Adipocyte (in vitro differentiated cells): ENCODE measurements around the gene UBASH3A.

Source experiments
- DNase-seq: peaks from one replicate; pipeline ENCODE4 v3.0.0-alpha.2; 2015; ENCODE audit warnings: low read depth
- H3K27me3 ChIP-seq: replicated peaks from 2 replicates; pipeline ENCODE4 v1.7.0; 2013; ENCODE audit warnings: mild to moderate bottlenecking, low read length, moderate library complexity; ENCODE audit not compliant: control insufficient read depth, insufficient read depth
- H3K36me3 ChIP-seq: 2 replicates; pipeline ENCODE4 v1.7.0; 2013; ENCODE audit warnings: low read length, mild to moderate bottlenecking, moderate library complexity; ENCODE audit not compliant: control insufficient read depth, insufficient read depth, severe bottlenecking
- H3K4me1 ChIP-seq: 2 replicates; pipeline ENCODE4 v1.7.0; 2013; ENCODE audit warnings: mild to moderate bottlenecking, low read length, moderate library complexity; ENCODE audit not compliant: control insufficient read depth, insufficient read depth
- H3K4me3 ChIP-seq: 2 replicates; pipeline ENCODE4 v1.7.0; 2013; ENCODE audit warnings: mild to moderate bottlenecking, low read length, moderate library complexity
- H3K9ac ChIP-seq: 2 replicates; pipeline ENCODE4 v1.7.0; 2013; ENCODE audit warnings: mild to moderate bottlenecking, low read length, moderate library complexity
- H3K9me3 ChIP-seq: 2 replicates; pipeline ENCODE4 v1.7.0; 2013; ENCODE audit warnings: mild to moderate bottlenecking, low read length, moderate library complexity; ENCODE audit not compliant: control insufficient read depth

UBASH3A gene

GRCh38 chr21:42384989-42385388 lies 18.7 kb upstream of the UBASH3A start:
- no peaks in the 10 kb centered on the region for H3K9me3 ChIP-seq
- peaks cover 55% of the 10 kb centered on the region for H3K27me3 ChIP-seq
- H3K9ac ChIP-seq: no peak overlapping the region
- no peaks in the 10 kb centered on the region for H3K36me3 ChIP-seq
- H3K4me3 ChIP-seq: no peak overlapping the region
- DNase-seq: no peak
- H3K4me1 ChIP-seq: no peaks in the 10 kb centered on the region

DNA sequence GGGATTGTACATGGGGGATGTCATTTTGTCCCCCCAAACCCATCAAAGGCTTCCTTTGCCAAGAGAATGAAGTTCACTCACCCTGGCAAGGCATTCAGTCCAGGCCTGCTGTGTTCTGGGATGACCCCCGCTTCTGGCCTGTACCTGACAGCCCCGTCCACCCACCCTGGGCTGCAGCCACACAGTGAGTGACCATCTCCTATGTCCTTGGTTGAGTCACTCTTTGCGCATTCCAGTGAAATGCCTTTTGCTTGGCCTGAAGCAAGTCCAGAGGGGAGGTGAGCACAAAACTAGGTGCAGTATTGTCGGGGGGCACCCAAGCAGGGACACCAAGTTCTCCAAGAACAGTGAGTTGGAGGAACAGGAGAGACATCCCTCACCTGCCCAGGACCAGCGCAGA lies 18.1 kb upstream of the UBASH3A start:
- Histone ChIP-seq H3K4me1 (no peaks in the 10 kb centered on the region), H3K36me3 (no peaks in the 10 kb centered on the region), H3K27me3 (peaks cover 52% of the 10 kb centered on the region), H3K9me3 (no peaks in the 10 kb centered on the region), H3K9ac (no peak overlapping the region), H3K4me3 (no peak overlapping the region)
- no peak for DNase-seq

GRCh38 chr21:42386034-42386591 lies 17.6 kb upstream of the UBASH3A start:
- DNase-seq: no peak
- Histone ChIP-seq H3K4me3 (no peak overlapping the region), H3K4me1 (no peaks in the 10 kb centered on the region), H3K36me3 (no peaks in the 10 kb centered on the region), H3K9me3 (no peaks in the 10 kb centered on the region), H3K9ac (no peak overlapping the region), H3K27me3 (peaks cover 57% of the 10 kb centered on the region)

DNA sequence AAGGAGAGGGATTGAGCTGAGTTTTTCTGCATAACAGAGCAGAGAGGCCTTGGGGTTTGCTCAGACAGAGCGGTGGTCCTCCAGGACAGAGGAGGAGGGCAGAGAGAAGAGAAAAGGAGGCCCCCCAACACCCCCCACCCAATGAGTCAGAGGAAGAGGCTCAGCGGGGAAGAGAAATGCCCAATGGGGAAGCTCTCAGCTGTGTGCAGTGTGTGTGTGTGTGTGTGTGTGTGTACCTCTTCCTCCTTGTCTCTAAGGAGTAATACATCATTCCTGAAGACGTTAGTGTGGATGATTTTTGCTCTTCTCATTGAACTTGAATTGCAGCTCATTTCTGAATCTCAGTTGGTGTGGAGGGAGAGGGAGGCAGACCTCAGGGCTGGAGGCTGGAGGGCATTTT lies 16.5 kb upstream of the UBASH3A start:
- peaks cover 64% of the 10 kb centered on the region for H3K27me3 ChIP-seq
- no peak overlapping the region for H3K9ac ChIP-seq
- no peak overlapping the region for H3K4me3 ChIP-seq
- DNase-seq: no peak
- no peaks in the 10 kb centered on the region for H3K36me3 ChIP-seq
- no peaks in the 10 kb centered on the region for H3K9me3 ChIP-seq
- H3K4me1 ChIP-seq: no peaks in the 10 kb centered on the region

- Histone ChIP-seq H3K9ac (no peak overlapping the region), H3K9me3 (no peaks in the 10 kb centered on the region), H3K36me3 (no peaks in the 10 kb centered on the region), H3K27me3 (peaks cover 64% of the 10 kb centered on the region), H3K4me3 (no peak overlapping the region), H3K4me1 (no peaks in the 10 kb centered on the region)
- no peak for DNase-seq
These were observed 15.8 kb upstream of the UBASH3A start for GRCh38 chr21:42387843-42388340.

- Histone ChIP-seq H3K4me1 (no peaks in the 10 kb centered on the region), H3K9me3 (no peaks in the 10 kb centered on the region), H3K36me3 (no peaks in the 10 kb centered on the region), H3K4me3 (no peak overlapping the region), H3K27me3 (peaks cover 60% of the 10 kb centered on the region), H3K9ac (no peak overlapping the region)
- no peak for DNase-seq
These were observed 14.8 kb upstream of the UBASH3A start for GRCh38 chr21:42388740-42389448.

DNA sequence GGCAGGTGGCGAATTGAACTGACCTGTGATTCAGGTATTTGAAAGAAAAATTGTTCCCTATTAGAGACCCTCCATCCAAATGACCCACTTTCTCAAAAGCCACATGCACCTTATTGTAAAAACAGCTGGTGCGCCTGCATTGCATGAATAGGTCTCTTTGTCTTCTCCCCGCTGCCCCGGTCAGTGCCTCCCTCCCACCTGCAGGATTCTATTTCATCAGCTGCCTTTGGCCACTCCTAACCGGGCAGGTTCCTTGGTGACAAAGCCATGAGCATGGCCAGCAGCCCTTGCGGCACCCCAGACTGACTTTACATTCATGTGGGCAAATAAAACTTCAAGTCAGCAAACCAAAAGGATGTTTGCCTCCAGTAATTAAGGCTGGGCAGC lies 14.3 kb upstream of the UBASH3A start:
- Histone ChIP-seq H3K36me3 (no peaks in the 10 kb centered on the region), H3K9ac (no peak overlapping the region), H3K27me3 (peaks cover 60% of the 10 kb centered on the region), H3K4me3 (no peak overlapping the region), H3K9me3 (no peaks in the 10 kb centered on the region), H3K4me1 (no peaks in the 10 kb centered on the region)
- DNase-seq: no peak

DNA sequence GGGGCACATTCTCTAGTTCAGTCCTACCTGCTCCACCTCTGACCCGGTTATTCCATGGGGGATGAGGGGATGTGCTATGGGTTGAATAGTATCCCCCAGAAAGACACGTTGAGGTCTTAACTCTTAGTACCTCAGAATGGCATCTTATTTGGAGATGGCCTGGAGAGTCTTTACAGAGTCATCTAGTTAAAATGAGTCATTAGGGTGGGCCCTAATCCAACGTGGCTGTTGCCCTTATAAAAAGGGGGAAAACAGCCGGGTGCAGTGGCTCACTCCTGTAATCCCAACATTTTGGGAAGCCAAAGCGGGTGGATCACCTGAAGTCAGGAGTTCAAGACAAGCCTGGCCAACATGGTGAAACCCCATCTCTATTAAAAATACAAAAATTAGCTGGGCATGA lies 13.5 kb upstream of the UBASH3A start:
- DNase-seq: no peak
- no peaks in the 10 kb centered on the region for H3K36me3 ChIP-seq
- peaks cover 64% of the 10 kb centered on the region for H3K27me3 ChIP-seq
- H3K4me3 ChIP-seq: no peak overlapping the region
- no peaks in the 10 kb centered on the region for H3K4me1 ChIP-seq
- no peak overlapping the region for H3K9ac ChIP-seq
- H3K9me3 ChIP-seq: no peaks in the 10 kb centered on the region

DNA sequence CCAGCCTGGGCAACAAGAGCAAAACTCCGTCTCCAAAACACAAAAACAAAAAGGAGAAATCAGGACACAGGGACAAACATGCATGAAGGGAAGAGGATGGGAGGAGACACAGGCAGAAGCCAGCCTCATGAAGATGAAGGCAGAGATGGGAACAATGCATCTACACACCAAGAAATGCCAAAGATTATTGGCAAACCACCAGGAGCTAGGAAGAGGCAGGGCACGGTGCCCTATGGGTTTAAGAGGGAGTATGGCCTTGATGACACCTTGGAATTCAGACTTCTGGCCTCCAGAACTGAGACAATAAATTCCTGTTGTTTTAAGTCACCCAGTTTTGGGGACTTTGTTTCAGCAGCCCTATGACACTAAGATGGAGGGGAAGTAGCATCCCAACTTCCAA lies 13.0 kb upstream of the UBASH3A start:
- H3K36me3 ChIP-seq: no peaks in the 10 kb centered on the region
- H3K9ac ChIP-seq: no peak overlapping the region
- H3K9me3 ChIP-seq: no peaks in the 10 kb centered on the region
- no peak overlapping the region for H3K4me3 ChIP-seq
- no peak for DNase-seq
- H3K27me3 ChIP-seq: peaks cover 66% of the 10 kb centered on the region
- no peaks in the 10 kb centered on the region for H3K4me1 ChIP-seq

- DNase-seq: no peak
- Histone ChIP-seq H3K27me3 (peaks cover 70% of the 10 kb centered on the region), H3K4me3 (no peak overlapping the region), H3K4me1 (no peaks in the 10 kb centered on the region), H3K36me3 (no peaks in the 10 kb centered on the region), H3K9ac (no peak overlapping the region), H3K9me3 (no peaks in the 10 kb centered on the region)
These were observed 12.4 kb upstream of the UBASH3A start for GRCh38 chr21:42391297-42391696.

DNA sequence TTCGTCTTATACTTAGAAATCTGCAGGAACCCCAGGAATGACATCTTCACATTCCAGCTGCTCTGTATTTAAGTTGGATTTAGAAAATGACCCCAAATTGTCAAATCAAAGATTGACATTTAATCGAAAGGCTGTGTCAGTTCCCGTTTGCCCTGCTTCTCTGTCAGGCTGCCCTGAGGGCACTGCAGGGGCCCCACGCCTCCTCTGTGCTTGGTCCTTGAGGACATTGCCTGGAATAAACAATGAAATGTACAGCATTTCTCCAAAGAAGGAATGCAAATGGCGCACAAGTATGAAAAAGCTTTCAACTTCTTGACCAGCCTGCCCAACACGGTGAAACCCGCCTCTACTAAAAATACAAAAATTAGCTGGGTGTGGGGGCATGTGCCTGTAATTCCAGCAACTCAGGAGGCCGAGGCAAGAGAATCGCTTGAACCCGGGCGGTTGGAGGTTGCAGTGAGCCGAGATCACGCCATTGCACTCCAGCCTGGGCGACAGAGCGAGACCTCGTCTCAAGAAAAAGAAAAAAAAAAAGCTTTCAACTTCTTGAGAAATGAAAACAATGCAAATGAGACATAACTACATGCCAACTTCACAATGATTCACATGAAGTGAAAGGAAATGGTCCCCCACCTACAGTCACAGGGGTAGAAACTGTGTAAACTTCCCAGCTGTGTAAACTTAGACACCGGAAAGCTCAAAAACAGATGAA lies 10.8 kb upstream of the UBASH3A start:
- Histone ChIP-seq H3K36me3 (no peaks in the 10 kb centered on the region), H3K27me3 (peaks cover 68% of the 10 kb centered on the region), H3K9ac (no peak overlapping the region), H3K9me3 (no peaks in the 10 kb centered on the region), H3K4me1 (no peaks in the 10 kb centered on the region), H3K4me3 (no peak overlapping the region)
- DNase-seq: no peak
